Stimulated activated CD8-positive, alpha-beta memory T cell treated with anti-CD3 and anti-CD28 coated beads, Interleukin-7, amount 100 ng/mL, for 24 hours (primary cell): ENCODE measurements around the gene CACYBP.

Experiments used
- DNase-seq: peaks from one replicate; pipeline ENCODE4 v3.0.0-alpha.2; 2020; ENCODE audit warnings: low read depth

CACYBP gene, protein sequence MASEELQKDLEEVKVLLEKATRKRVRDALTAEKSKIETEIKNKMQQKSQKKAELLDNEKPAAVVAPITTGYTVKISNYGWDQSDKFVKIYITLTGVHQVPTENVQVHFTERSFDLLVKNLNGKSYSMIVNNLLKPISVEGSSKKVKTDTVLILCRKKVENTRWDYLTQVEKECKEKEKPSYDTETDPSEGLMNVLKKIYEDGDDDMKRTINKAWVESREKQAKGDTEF

DNA sequence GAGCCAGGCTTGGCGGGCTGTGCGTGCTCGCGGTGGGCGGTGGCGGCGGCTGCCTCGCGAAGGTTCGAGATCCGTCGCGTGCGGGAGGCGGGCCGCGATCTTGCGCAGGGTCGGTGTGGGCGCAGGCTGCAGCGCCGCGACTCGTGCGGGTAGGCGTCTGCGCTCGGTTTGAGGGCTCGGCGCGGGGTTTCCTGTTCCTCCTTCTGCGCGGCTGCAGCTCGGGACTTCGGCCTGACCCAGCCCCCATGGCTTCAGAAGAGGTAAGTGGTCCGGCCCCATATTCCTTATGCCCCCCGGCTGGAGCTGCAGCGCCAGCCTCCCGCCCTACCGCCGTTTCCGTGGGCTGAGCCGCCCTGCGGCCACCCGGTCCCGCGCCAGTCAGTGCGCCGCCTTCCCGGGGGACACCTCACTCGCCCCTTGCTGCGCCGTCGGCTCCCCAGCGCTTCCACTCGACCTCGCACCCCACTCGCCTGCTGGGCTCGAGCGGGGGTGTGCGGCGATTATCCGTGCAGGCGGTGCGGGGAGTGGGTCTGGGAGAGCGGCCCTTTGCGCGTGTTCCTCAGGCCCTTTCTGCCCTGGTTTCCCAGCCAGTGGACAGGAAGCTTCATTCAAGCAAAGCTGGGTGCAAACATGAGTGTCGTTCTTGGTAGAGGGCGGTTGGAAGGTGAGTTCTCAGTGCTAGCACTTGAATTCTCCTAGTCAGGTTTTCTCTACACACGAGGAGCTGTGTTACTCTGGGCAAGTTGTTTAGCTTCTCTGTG lies at the start of gene CACYBP:
Gene CACYBP, plus strand, starts transcription at position 12 of the 761 bp plus-strand sequence. Its CDS starts 234 bp downstream, at position 246.
- peak; percentile 8 for DNase-seq

DNA sequence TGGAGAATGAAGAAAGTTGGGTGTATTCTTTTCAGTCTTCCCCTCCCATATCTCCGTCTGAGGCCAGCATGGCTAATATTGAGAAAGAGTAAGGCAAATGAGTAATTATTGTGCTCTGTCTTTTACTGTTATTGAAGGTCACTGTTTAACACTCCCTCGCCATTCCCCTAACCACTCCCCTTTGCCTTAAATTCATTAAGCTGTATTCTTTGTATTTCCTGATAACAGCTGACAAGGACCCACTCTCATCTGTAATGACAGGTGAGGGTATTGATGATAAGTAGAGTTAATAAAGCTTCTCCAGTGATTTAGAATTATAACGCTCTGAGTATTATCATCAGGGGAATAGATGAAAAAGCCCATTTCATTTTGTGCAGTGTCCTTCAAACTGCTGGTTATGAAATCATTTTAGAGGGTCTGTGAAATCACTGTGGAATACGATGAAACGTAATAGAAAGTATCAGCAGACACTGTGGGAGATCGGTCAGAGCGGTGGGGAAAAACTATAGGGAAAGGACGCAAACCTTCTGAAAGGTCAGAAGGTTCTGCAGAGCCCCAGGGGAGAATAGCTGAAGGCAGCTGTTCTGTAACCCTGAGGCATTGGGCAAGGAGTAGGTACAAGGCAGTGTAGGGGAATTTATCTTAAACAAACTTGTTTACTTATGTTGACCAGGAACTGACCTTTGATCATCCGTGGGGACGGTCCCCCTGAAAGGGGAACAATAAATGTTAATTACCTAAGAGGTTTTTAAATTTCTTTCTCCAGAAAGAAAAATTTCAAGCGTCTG lies 46.3 kb upstream of the CACYBP start:
- DNase-seq = no peak

GRCh38 chr1:174954073-174954460 lies 45.7 kb upstream of the CACYBP start:
- DNase-seq = no peak

DNA sequence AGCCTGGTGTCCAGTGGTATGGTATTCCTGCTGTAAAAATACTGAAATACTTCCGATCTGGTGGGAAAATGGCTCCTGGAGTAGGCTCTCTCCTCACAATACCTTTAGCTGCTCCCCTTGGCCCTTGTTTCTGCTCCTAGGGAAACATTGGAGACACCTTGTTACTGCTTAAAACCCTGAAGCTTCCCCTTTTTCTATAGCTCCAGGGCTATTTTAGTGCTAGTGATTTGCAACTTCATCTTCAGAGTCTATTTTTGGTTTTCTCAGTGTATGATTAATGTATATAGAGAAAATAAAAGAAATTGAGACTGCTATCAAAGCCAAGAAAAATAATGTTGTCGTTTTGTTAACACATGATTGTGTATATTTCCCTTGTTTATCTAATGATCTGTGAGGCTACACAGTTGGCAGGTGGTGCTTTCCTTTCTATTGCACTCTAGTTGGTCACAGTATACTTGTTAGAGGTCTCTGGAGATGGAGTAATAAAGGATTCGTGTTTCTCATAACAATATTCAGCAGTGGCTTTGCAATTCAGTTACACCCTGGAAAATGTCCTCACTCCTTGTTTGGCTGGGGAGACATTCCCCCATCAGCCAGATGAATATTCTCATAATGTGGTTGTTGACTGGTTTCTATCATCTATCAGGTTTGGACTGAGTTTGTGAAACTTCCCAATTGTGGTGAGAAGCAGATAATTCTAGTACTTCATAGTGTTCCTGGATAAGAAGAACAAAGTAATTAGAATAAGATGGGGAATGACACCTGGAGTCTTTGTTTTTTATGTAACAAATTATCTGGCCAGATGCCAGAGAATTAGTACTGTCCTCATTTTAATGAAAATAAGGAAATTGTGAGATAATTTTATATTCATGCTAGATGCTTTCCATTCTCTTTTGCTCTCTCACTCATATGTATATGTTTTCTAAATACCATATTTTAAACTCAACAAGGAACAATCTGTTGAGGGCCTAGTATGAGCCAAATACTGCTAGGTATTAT lies 44.8 kb upstream of the CACYBP start:
- DNase-seq = no peak

DNA sequence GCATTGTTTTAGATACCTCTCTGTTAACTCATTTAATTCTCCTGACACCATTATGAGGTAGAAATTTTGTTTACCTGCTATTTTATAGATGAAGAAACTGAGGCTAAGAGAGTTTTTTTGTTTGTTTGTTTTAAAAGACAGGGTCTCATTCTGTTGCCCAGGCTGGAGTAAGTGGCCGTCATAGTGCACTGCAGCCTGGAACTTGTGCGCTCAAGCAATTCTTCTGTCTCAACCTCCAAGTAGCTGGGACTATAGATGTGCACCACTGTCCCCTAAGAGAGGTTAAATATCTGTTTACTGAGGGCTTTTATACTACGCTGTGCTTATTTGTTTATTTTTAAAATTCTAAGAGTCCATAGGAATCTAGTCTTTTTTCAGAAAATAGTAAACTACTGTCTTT lies 43.7 kb upstream of the CACYBP start:
- no peak for DNase-seq

- no peak for DNase-seq
These were observed 42.8 kb upstream of the CACYBP start for GRCh38 chr1:174956976-174957375.

- DNase-seq = no peak
These were observed 41.9 kb upstream of the CACYBP start for GRCh38 chr1:174957829-174958228.

- no peak for DNase-seq
These were observed 41.4 kb upstream of the CACYBP start for GRCh38 chr1:174958396-174958795.

GRCh38 chr1:174960362-174960761 lies 39.4 kb upstream of the CACYBP start:
- no peak for DNase-seq

- DNase-seq = no peak
These were observed 36.1 kb upstream of the CACYBP start for GRCh38 chr1:174963529-174964125.

DNA sequence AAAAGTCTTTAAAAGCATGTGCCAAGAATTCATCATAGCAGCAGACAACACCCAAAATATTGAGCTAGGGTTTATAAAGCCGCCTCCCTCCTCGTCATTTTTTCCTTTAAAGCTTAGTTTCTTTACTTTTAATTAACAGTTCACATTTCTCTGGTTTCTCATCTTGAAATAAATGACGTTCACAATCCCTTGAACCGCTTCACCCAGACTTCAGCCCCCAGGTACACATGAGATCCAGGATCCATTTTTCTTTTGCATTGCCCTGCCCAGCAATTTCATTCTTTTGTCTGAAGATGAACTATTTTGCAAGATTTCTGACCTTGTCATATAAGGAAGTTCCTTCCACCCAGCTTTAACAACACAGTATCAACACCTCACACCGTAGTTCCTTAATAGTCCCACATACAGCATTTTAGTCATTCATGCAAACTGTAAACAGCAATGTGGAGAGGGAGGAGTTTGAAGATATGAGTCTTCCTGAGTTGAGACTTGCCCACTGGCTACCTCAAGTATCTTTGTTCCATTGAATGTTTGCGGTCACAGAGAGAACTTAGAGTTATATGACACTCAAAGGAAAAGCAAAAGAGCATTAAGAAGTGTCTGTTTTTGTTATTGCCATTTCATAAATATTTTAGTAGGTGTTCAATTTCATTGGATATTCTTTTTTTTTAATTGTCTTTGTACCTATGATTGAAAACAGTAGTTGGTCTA lies 35.3 kb upstream of the CACYBP start:
- no peak for DNase-seq

- DNase-seq = no peak
These were observed 34.8 kb upstream of the CACYBP start for GRCh38 chr1:174964972-174965361.

DNA sequence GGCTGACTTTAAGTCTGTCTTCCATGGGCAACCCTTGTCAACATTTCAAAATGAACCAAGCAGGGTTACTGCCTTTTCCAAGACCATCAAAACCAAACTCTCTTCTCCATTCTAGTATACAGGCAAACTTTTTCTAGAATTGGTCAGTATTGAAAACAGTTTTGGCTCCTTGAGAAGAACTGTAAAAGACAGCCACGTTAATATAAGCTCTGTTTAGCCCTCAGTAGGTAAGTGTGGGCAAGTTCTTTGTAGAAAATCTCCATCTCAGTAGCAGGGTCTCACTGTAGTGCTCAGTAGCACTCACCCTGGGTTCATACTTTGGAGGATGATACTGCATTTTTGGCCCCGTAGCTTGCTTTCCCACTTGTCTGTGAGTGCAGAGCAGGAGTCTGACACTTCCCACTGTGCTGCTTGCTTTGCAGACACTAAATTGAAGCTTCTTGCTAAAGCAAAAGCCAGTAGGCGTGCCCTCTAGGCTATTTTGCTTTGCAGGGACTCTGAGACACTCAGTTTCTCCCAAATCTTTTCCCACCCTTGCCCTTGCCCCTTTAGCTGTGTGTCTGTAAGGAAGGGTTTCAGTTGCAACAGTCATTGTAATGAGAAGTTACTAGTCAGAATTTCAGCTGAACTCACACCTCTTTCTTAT lies 34.3 kb upstream of the CACYBP start:
- DNase-seq = no peak

GRCh38 chr1:174966008-174966572 lies 33.7 kb upstream of the CACYBP start:
- no peak for DNase-seq

GRCh38 chr1:174967845-174968705 lies 31.7 kb upstream of the CACYBP start:
- no peak for DNase-seq

GRCh38 chr1:174968750-174969244 lies 30.9 kb upstream of the CACYBP start:
- DNase-seq = no peak

- DNase-seq = no peak
These were observed 29.8 kb upstream of the CACYBP start for GRCh38 chr1:174969977-174970376.

DNA sequence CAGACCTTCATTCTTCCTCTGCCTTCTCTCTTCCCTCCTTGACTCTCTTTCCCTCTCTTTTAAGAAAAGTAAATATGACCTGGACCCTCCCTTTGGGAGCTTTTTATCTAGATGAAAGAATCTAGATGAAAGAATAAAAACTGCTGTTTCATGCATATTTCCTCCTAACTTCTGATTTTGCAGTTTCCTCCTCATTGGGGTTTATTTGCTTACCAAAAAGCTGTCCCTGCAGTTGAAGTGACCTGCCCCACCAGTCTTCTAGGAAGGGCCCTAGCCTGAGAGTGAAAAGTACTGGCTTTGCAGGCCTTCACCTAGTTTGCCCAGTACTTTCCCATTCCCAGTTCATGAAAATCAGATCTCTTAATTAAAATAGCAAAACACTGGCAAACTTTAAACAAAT lies 28.3 kb upstream of the CACYBP start:
- no peak for DNase-seq

- no peak for DNase-seq
These were observed 27.8 kb upstream of the CACYBP start for GRCh38 chr1:174971902-174972301.
